ENCODE measurements around the gene RAET1G.
"Not testable (repeated sequence)": the region's sequence is repeated elsewhere in the genome, so short reads cannot be mapped to it uniquely, and the experiment has no call there.

The RAET1G gene

GRCh38 chr6:149922642-149923326, at the start of gene RAET1G:
RAET1G (minus strand) TSS chr6:149923121; CDS start chr6:149923010, 111 bp downstream.
- no peaks in the 10 kb centered on the region for H3K36me3 ChIP-seq (ENCODE audit: insufficient read depth, low read length)
- H2AFZ ChIP-seq (ENCODE audit: low read depth, low read length) = peak within 1 kb of the TSS; percentile 83
- H3K4me1 ChIP-seq (ENCODE audit: insufficient read depth, low read length) = peaks cover 16% of the 10 kb centered on the region
- peak within 1 kb of the TSS; percentile 60 for H3K4me3 ChIP-seq (ENCODE audit: low read length)
- H3K9me3 ChIP-seq (ENCODE audit: low read length) = peaks cover 5% of the 10 kb centered on the region
- H3K27me3 ChIP-seq (ENCODE audit: insufficient read depth, low read length) = peaks cover 46% of the 10 kb centered on the region

- H3K9me3 ChIP-seq (ENCODE audit: low read length) = peaks cover 8% of the 10 kb centered on the region
- no peaks in the 10 kb centered on the region for H3K36me3 ChIP-seq (ENCODE audit: insufficient read depth, low read length)
- peaks cover 39% of the 10 kb centered on the region for H3K27me3 ChIP-seq (ENCODE audit: insufficient read depth, low read length)
Measured at GRCh38 chr6:149969635-149970034, 46.7 kb upstream of the RAET1G start.

GRCh38 chr6:149968909-149969308, 46.0 kb upstream of the RAET1G start:
- peaks cover 14% of the 10 kb centered on the region for H3K4me1 ChIP-seq (ENCODE audit: insufficient read depth, low read length)
- H3K27me3 ChIP-seq (ENCODE audit: insufficient read depth, low read length) = peaks cover 42% of the 10 kb centered on the region
- H3K9me3 ChIP-seq (ENCODE audit: low read length); H3K4me3 ChIP-seq (ENCODE audit: low read length); H3K36me3 ChIP-seq (ENCODE audit: insufficient read depth, low read length); H2AFZ ChIP-seq (ENCODE audit: low read depth, low read length): not testable (repeated sequence)

More at GRCh38 chr6:149969635-149970034, 46.7 kb upstream of the RAET1G start:
- Histone ChIP-seq H3K4me3 (ENCODE audit: low read length) (no peak overlapping the region), H3K4me1 (ENCODE audit: insufficient read depth, low read length) (peaks cover 6% of the 10 kb centered on the region), H2AFZ (ENCODE audit: low read depth, low read length) (no peak overlapping the region)

- not testable (repeated sequence) for H3K4me3 ChIP-seq (ENCODE audit: low read length); H2AFZ ChIP-seq (ENCODE audit: low read depth, low read length); H3K36me3 ChIP-seq (ENCODE audit: insufficient read depth, low read length); H3K9me3 ChIP-seq (ENCODE audit: low read length)
- H3K4me1 ChIP-seq (ENCODE audit: insufficient read depth, low read length) = peaks cover 17% of the 10 kb centered on the region
- peaks cover 51% of the 10 kb centered on the region for H3K27me3 ChIP-seq (ENCODE audit: insufficient read depth, low read length)
Measured at GRCh38 chr6:149967999-149968398, 45.1 kb upstream of the RAET1G start.

- Histone ChIP-seq H2AFZ (ENCODE audit: low read depth, low read length) (no peak overlapping the region), H3K4me1 (ENCODE audit: insufficient read depth, low read length) (peaks cover 17% of the 10 kb centered on the region), H3K9me3 (ENCODE audit: low read length) (peaks cover 6% of the 10 kb centered on the region), H3K4me3 (ENCODE audit: low read length) (no peak overlapping the region), H3K27me3 (ENCODE audit: insufficient read depth, low read length) (peaks cover 55% of the 10 kb centered on the region), H3K36me3 (ENCODE audit: insufficient read depth, low read length) (no peaks in the 10 kb centered on the region)
Measured at GRCh38 chr6:149967591-149967990, 44.7 kb upstream of the RAET1G start.

- Histone ChIP-seq H3K4me1 (ENCODE audit: insufficient read depth, low read length) (peaks cover 17% of the 10 kb centered on the region), H3K27me3 (ENCODE audit: insufficient read depth, low read length) (peaks cover 68% of the 10 kb centered on the region)
- H2AFZ ChIP-seq (ENCODE audit: low read depth, low read length); H3K36me3 ChIP-seq (ENCODE audit: insufficient read depth, low read length); H3K4me3 ChIP-seq (ENCODE audit: low read length); H3K9me3 ChIP-seq (ENCODE audit: low read length): not testable (repeated sequence)
Measured at GRCh38 chr6:149966319-149966718, 43.4 kb upstream of the RAET1G start.

GRCh38 chr6:149965194-149966020, 42.5 kb upstream of the RAET1G start:
- Histone ChIP-seq H3K27me3 (ENCODE audit: insufficient read depth, low read length) (peaks cover 75% of the 10 kb centered on the region), H2AFZ (ENCODE audit: low read depth, low read length) (peak overlapping the region; percentile 66), H3K4me1 (ENCODE audit: insufficient read depth, low read length) (peaks cover 17% of the 10 kb centered on the region), H3K4me3 (ENCODE audit: low read length) (peak overlapping the region; percentile 51), H3K36me3 (ENCODE audit: insufficient read depth, low read length) (no peaks in the 10 kb centered on the region), H3K9me3 (ENCODE audit: low read length) (peaks cover 6% of the 10 kb centered on the region)

- H3K9me3 ChIP-seq (ENCODE audit: low read length) = peaks cover 2% of the 10 kb centered on the region
- H3K4me3 ChIP-seq (ENCODE audit: low read length) = peak overlapping the region; percentile 51
- H3K4me1 ChIP-seq (ENCODE audit: insufficient read depth, low read length) = peaks cover 17% of the 10 kb centered on the region
- peaks cover 76% of the 10 kb centered on the region for H3K27me3 ChIP-seq (ENCODE audit: insufficient read depth, low read length)
- H2AFZ ChIP-seq (ENCODE audit: low read depth, low read length) = peak overlapping the region; percentile 66
- H3K36me3 ChIP-seq (ENCODE audit: insufficient read depth, low read length) = no peaks in the 10 kb centered on the region
Measured at GRCh38 chr6:149964308-149965193, 41.6 kb upstream of the RAET1G start.

GRCh38 chr6:149963462-149964307, 40.8 kb upstream of the RAET1G start, which contains the start of gene ULBP1:
ULBP1 (plus strand) TSS chr6:149963943; CDS start chr6:149964050, 107 bp downstream.
- Histone ChIP-seq H2AFZ (ENCODE audit: low read depth, low read length) (peak within 1 kb of the TSS; percentile 66), H3K36me3 (ENCODE audit: insufficient read depth, low read length) (no peaks in the 10 kb centered on the region), H3K9me3 (ENCODE audit: low read length) (no peaks in the 10 kb centered on the region), H3K27me3 (ENCODE audit: insufficient read depth, low read length) (peaks cover 82% of the 10 kb centered on the region), H3K4me3 (ENCODE audit: low read length) (peak within 1 kb of the TSS; percentile 51), H3K4me1 (ENCODE audit: insufficient read depth, low read length) (peaks cover 17% of the 10 kb centered on the region)

GRCh38 chr6:149963212-149963461, 40.2 kb upstream of the RAET1G start:
- H3K27me3 ChIP-seq (ENCODE audit: insufficient read depth, low read length) = peaks cover 81% of the 10 kb centered on the region
- no peaks in the 10 kb centered on the region for H3K36me3 ChIP-seq (ENCODE audit: insufficient read depth, low read length)
- H3K4me3 ChIP-seq (ENCODE audit: low read length) = peak overlapping the region; percentile 51
- no peaks in the 10 kb centered on the region for H3K9me3 ChIP-seq (ENCODE audit: low read length)
- peaks cover 17% of the 10 kb centered on the region for H3K4me1 ChIP-seq (ENCODE audit: insufficient read depth, low read length)
- peak overlapping the region; percentile 66 for H2AFZ ChIP-seq (ENCODE audit: low read depth, low read length)

GRCh38 chr6:149962461-149963211, 39.7 kb upstream of the RAET1G start:
- Histone ChIP-seq H3K36me3 (ENCODE audit: insufficient read depth, low read length) (no peaks in the 10 kb centered on the region), H3K4me3 (ENCODE audit: low read length) (peak overlapping the region; percentile 51), H2AFZ (ENCODE audit: low read depth, low read length) (peak overlapping the region; percentile 66), H3K27me3 (ENCODE audit: insufficient read depth, low read length) (peaks cover 82% of the 10 kb centered on the region), H3K9me3 (ENCODE audit: low read length) (no peaks in the 10 kb centered on the region), H3K4me1 (ENCODE audit: insufficient read depth, low read length) (peaks cover 17% of the 10 kb centered on the region)

Data from neuron (in vitro differentiated cells).